IPS-20b (cell line): Measurements from ENCODE around the gene VRTN.
A peak's percentile ranks its signal among the peaks of the same experiment; 100 is the strongest.

Experiments used
- H3K27ac ChIP-seq: one replicate; pipeline ENCODE4 v1.5.1; 2013; ENCODE audit warnings: low read length
- H3K27me3 ChIP-seq: 2 replicates; pipeline ENCODE4 v1.6.1; 2013; ENCODE audit warnings: mild to moderate bottlenecking, low read length, inconsistent platforms; ENCODE audit not compliant: insufficient read depth
- H3K36me3 ChIP-seq: 2 replicates; pipeline ENCODE4 v1.6.1; 2013; ENCODE audit warnings: low read depth, mild to moderate bottlenecking, inconsistent platforms, low read length, moderate library complexity; ENCODE audit not compliant: insufficient read depth
- H3K4me1 ChIP-seq: 2 replicates; pipeline ENCODE4 v1.6.1; 2013; ENCODE audit warnings: mild to moderate bottlenecking, control low read depth, inconsistent platforms, low read length, moderate library complexity; ENCODE audit not compliant: insufficient read depth
- H3K4me3 ChIP-seq: 2 replicates; pipeline ENCODE4 v1.5.1; 2013; ENCODE audit warnings: mild to moderate bottlenecking, low read length, inconsistent platforms
- H3K9ac ChIP-seq: 2 replicates; pipeline ENCODE4 v1.6.1; 2013; ENCODE audit warnings: low read depth, mild to moderate bottlenecking, inconsistent platforms, low read length, moderate library complexity
- H3K9me3 ChIP-seq: 2 replicates; pipeline ENCODE4 v1.6.1; 2013; ENCODE audit warnings: mild to moderate bottlenecking, low read depth, low read length, inconsistent platforms; ENCODE audit not compliant: insufficient read depth

VRTN gene

DNA sequence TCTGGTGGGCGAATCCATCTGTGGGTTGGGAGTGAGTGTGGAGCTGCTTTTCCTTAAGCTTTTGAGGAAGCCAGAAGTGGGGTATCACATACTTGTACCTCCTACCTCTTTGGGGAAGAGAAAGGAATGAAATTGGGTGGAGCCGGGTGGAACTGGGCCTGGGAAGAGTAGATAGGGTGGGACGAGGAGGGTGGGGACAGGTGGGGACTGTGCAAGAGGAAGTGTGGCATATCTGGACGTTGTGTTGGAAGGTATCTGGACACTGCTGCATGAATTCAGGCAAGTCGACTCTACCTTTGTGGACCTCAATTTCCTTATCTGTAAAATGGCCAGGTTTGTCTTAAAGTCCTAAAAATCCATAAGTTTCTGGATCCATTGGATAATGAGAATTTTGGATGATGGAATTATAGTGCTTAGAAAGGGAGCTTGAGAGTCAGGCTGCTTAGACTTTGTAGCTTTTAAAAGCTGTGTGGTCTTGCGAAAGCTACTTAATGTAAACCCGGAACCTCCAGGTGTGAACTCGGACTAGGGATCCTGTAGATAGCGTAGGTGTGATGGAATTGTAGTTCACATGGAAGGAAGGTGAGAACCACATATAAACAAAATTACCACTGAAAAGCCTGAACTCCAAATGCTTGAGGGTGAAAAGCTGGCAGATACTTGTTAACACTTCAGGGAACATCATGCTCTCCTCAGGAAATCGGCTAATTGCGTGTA, 2.1 kb downstream of the VRTN start:
- no peaks in the 10 kb centered on the region for H3K9me3 ChIP-seq
- peak overlapping the region; percentile 95; the same call in 1 of the 2 replicates for H3K9ac ChIP-seq
- peak overlapping the region; percentile 92 for H3K27ac ChIP-seq
- H3K4me1 ChIP-seq = peaks cover 14% of the 10 kb centered on the region; the same call in 1 of the 2 replicates
- H3K27me3 ChIP-seq = no peaks in the 10 kb centered on the region
- peaks cover 33% of the 10 kb centered on the region; the same call in 1 of the 2 replicates for H3K36me3 ChIP-seq
- peak overlapping the region; percentile 89 for H3K4me3 ChIP-seq

DNA sequence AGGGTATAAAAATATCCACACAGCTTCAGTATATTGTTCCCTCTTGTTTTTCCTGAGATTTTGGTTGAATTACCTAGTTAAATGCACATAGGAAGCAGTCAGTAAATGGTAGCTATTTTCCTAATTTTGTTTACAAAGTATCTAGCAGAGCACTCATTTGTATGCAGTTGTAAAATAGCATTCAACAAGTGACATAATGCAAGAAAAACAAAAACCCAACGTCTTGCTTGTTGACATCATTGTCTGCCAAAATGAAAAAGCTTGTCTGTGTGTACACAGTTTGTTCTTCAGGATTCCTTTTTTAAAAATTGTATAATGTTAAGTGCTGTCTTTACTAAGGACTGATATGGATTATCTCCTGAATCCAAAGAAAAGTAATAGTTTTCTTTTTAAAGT, 2.7 kb downstream of the VRTN start:
- Histone ChIP-seq H3K4me1 (peaks cover 12% of the 10 kb centered on the region; the same call in 1 of the 2 replicates), H3K9me3 (no peaks in the 10 kb centered on the region), H3K27ac (no peak overlapping the region), H3K27me3 (no peaks in the 10 kb centered on the region), H3K9ac (peak overlapping the region; percentile 95; the same call in 1 of the 2 replicates), H3K4me3 (peak overlapping the region; percentile 89), H3K36me3 (peaks cover 37% of the 10 kb centered on the region; the same call in 1 of the 2 replicates)

DNA sequence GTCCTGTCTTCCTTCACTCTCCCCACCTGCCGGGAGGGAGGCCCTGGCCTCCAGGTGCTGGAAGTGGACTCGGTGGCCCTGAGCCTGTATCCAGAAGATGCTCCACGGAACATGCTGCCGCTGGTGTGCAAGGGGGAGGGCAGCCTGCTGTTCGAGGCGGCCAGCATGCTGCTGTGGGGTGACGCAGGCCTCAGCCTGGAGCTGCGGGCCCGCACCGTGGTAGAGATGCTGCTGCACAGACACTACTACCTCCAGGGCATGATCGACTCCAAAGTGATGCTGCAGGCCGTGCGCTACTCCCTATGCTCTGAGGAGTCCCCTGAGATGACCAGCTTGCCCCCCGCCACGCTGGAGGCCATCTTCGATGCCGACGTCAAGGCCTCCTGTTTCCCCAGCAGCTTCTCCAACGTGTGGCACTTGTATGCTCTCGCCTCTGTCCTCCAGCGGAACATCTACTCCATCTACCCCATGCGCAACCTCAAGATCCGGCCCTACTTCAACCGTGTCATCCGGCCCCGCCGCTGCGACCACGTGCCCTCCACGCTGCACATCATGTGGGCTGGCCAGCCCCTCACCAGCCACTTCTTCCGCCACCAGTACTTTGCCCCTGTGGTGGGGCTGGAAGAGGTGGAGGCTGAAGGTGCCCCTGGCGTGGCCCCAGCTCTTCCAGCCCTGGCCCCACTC, 8.8 kb downstream of the VRTN start:
- Histone ChIP-seq H3K36me3 (peaks cover 77% of the 10 kb centered on the region), H3K27ac (no peak overlapping the region), H3K9me3 (no peaks in the 10 kb centered on the region), H3K27me3 (no peaks in the 10 kb centered on the region), H3K9ac (no peak overlapping the region), H3K4me1 (peaks cover 9% of the 10 kb centered on the region; the same call in 1 of the 2 replicates), H3K4me3 (no peak overlapping the region)

DNA sequence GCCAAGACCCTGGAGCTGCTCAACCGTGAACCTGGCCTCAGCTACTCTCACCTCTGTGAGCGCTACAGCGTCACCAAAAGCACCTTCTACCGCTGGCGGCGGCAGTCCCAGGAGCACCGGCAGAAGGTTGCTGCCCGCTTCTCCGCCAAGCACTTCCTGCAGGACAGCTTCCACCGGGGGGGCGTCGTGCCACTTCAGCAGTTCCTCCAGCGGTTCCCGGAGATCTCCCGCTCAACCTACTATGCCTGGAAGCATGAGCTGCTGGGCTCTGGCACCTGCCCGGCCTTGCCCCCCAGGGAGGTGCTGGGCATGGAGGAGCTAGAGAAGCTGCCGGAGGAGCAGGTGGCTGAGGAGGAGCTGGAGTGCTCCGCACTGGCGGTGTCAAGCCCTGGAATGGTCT, 9.3 kb downstream of the VRTN start:
- peaks cover 75% of the 10 kb centered on the region for H3K36me3 ChIP-seq
- peaks cover 12% of the 10 kb centered on the region; the same call in 1 of the 2 replicates for H3K4me1 ChIP-seq
- H3K4me3 ChIP-seq = no peak overlapping the region
- H3K27me3 ChIP-seq = no peaks in the 10 kb centered on the region
- no peak overlapping the region for H3K9ac ChIP-seq
- H3K9me3 ChIP-seq = no peaks in the 10 kb centered on the region
- no peak overlapping the region for H3K27ac ChIP-seq

DNA sequence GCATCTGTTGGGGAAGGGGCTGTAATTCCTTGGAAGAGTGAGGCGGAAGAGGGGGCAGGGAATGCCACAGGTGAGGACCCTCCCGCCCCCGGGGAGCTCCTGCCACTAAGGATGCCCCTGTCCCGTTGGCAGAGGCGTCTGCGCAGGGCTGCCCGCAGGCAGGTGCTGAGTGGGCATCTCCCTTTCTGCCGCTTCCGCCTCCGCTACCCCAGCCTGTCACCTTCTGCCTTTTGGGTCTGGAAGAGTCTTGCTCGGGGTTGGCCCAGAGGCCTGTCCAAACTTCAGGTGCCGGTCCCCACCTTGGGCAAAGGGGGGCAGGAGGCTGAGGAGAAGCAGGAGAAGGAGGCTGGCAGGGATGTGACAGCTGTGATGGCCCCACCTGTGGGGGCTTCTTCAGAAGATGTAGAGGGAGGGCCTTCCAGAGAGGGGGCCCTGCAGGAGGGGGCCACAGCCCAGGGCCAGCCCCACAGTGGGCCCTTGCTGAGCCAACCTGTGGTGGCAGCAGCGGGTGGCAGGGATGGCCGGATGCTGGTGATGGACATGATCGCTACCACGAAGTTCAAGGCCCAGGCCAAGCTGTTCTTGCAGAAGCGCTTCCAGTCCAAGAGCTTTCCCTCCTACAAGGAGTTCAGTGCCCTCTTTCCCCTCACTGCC, 10.0 kb downstream of the VRTN start:
- Histone ChIP-seq H3K27me3 (no peaks in the 10 kb centered on the region), H3K9ac (no peak overlapping the region), H3K9me3 (no peaks in the 10 kb centered on the region), H3K27ac (no peak overlapping the region), H3K4me1 (peaks cover 14% of the 10 kb centered on the region; the same call in 1 of the 2 replicates), H3K4me3 (no peak overlapping the region), H3K36me3 (peaks cover 72% of the 10 kb centered on the region)

DNA sequence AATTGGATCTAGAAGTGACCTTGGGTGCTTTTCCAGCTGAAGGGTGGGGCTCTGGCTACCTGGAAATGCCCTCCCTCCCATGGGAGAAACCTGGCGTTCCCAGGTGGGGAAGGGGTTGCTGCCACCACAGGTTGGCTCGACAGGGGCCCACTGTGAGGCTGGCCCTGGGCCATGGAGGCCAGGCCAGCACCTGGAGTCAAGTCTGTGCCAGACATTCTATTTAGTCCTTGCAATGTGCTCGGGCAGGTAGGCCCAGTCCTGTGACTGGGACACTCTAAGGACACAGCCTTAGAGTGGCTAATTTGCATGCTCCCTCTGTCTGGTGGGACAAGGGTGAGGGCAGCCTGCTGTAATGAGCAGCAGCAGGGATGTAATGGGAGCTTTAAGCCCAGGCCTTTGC, 11.9 kb downstream of the VRTN start:
- no peak overlapping the region for H3K9ac ChIP-seq
- H3K27ac ChIP-seq = no peak overlapping the region
- H3K4me3 ChIP-seq = no peak overlapping the region
- no peaks in the 10 kb centered on the region for H3K9me3 ChIP-seq
- H3K4me1 ChIP-seq = peaks cover 14% of the 10 kb centered on the region; the same call in 1 of the 2 replicates
- no peaks in the 10 kb centered on the region for H3K27me3 ChIP-seq
- H3K36me3 ChIP-seq = peaks cover 66% of the 10 kb centered on the region

DNA sequence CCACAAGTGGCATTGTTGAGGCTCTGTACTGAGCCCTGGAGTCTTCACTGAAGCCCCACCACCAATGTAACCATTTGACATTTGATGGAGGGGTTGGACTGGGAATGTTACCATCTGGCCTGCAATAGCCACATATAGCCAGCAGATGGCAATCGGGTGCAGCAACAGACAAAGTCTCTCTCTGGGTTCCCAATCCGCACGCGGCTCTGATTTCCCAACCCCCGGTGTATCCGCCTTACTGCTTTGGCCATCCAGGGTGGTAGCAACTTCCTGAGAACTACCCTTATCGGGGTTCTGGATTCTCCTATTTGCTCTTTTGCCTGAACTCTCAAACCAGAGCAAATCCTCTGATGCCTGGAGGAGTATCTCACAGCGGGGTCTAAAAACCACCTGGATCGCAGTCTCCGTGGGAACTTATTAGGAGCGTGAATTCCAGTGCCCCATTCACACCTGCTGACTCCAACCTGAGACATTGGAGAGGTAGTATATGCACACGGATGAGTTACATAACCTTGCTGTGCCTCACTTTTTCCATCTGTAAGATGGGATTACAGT, 14.2 kb downstream of the VRTN start:
- Histone ChIP-seq H3K4me1 (peaks cover 14% of the 10 kb centered on the region; the same call in 1 of the 2 replicates), H3K27ac (no peak overlapping the region), H3K4me3 (no peak overlapping the region), H3K9ac (peak overlapping the region; percentile 20; the same call in 1 of the 2 replicates), H3K36me3 (peaks cover 45% of the 10 kb centered on the region), H3K9me3 (no peaks in the 10 kb centered on the region), H3K27me3 (no peaks in the 10 kb centered on the region)

DNA sequence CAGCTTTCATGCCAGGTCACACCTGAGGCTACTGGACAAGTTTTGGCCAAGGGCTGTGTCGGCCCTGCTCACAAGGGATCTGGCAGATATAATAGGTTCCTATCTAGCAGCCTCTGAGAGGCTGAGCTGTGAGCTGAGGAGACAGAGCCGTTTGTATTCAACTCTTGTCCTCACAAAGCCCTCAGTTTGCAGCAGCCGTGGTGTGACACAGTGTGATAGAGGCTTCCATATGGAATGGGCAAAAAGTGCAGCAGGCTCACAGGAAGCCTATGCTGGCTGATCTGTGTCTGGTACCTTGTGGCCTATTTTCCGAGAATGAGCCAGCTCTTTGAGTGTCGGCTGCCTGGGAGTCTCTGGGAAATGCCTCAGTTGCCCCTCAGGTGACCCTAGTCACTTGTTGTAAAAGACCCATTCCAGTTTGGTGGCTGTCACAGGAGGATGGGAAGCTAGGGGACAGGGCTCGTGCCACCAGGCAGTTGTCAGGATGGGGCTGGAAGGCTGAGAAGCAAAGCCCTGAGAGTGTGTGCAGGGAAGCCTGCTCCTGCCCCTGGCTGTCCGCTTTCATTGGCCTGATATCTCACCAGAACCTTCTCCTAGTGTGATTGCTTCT, 16.1 kb downstream of the VRTN start:
- Histone ChIP-seq H3K27me3 (no peaks in the 10 kb centered on the region), H3K9ac (no peak overlapping the region), H3K4me1 (peaks cover 14% of the 10 kb centered on the region; the same call in 1 of the 2 replicates), H3K4me3 (no peak overlapping the region), H3K27ac (no peak overlapping the region), H3K9me3 (no peaks in the 10 kb centered on the region), H3K36me3 (peaks cover 26% of the 10 kb centered on the region)

DNA sequence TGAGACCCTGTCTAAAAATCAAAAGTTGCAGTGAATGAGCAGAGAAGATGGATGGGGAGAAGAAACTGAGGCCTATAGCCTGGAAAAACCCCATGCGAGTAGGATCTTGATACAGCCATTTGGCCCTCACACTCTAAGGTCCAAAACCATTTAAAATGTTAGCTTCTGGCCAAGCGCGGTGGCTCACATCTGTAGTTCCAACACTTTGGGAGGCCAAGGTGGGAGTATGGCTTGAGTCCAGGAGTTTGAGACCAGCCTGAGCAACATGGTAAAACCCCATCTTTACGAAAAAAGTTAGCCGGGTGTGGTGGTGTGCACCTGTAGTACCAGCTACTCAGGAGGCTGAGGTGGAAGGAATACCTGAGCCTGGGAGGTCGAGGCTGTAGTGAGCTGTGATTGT, 19.8 kb downstream of the VRTN start:
- no peak overlapping the region for H3K27ac ChIP-seq
- no peak overlapping the region for H3K4me3 ChIP-seq
- no peaks in the 10 kb centered on the region for H3K27me3 ChIP-seq
- no peaks in the 10 kb centered on the region for H3K9me3 ChIP-seq
- H3K4me1 ChIP-seq = no peaks in the 10 kb centered on the region
- no peaks in the 10 kb centered on the region; the same call in 1 of the 2 replicates for H3K36me3 ChIP-seq
- H3K9ac ChIP-seq = no peak overlapping the region

DNA sequence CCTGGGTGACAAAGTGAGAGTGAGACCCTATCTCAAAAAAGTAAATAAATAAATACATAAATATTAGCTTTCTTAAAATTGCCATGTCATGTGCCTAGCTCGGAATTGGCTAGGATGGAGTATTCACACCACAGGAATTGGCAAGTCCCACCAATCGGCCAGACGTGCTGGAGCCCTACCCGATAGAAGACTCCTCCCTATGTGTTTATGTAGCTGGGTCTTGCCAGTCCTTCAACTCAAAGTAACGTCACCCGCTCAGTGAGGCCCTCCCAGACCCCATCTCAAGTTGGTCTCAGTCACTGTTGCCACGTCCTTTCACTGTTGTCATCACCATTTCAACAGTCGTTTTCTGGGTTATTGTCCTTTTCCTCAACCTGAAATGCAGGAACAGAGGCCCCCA, 20.2 kb downstream of the VRTN start:
- Histone ChIP-seq H3K4me1 (no peaks in the 10 kb centered on the region), H3K4me3 (no peak overlapping the region), H3K9ac (0 out of 2 replicates have a peak overlapping the region, but pooled peaks have one; percentile 6), H3K27me3 (no peaks in the 10 kb centered on the region), H3K36me3 (no peaks in the 10 kb centered on the region), H3K27ac (no peak overlapping the region), H3K9me3 (no peaks in the 10 kb centered on the region)

DNA sequence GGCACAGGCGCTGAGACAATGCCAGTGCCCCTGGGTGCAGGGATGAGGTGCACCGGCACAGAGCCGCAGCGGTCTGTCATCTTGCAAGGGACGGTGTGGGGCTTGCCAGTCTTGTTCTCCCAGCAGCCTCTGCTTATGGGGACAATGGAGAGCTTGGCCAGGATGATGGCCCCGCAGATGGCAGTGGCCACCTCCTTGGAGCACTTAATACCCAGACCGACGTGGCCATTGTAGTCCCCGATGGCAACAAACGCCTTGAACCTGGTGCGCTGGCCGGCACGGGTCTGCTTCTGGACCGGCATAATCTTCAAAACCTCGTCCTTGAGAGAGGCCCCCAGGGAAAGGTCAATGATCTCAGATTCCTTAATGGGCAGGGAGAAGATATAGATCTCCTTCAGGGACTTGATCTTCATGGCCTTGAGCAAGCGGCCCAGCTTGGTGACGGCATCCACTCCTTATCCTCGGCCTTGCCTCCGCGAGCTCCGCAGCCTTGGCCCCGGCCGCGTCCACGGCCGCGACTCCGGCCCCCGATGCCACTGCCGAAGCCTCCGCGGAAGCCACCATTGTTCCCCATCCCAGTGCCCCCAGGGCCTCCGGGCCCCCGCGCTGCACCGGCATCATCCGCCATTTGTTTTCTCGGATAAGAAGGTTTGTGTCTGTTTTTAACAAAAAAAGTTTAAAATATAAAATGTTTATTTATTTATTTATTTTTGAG, 29.9 kb downstream of the VRTN start:
- no peaks in the 10 kb centered on the region for H3K4me1 ChIP-seq
- no peak overlapping the region for H3K27ac ChIP-seq
- H3K27me3 ChIP-seq = no peaks in the 10 kb centered on the region
- no peaks in the 10 kb centered on the region for H3K36me3 ChIP-seq
- no peaks in the 10 kb centered on the region for H3K9me3 ChIP-seq
- H3K9ac ChIP-seq = no peak overlapping the region
- no peak overlapping the region for H3K4me3 ChIP-seq
